H1 (cell line): Measurements from ENCODE around the gene LDLRAP1. TPM values are rescaled to one million over a fixed set of nuclear protein-coding genes. Genes with fewer than 3 reads are reported as not detected.

Experiments
- CTCF ChIA-PET: fragments of 300-600 bp; sonication (Branson Sonifier 250); formaldehyde crosslinking; loops from one replicate; lab custom pipeline; 2021; ENCODE audit not compliant: partially characterized antibody; lab: Charles Lee
- POLR2A ChIA-PET: fragments of 300-600 bp; sonication (Branson Sonifier 250); formaldehyde crosslinking; loops from one replicate; lab custom pipeline; 2021; ENCODE audit warnings: inconsistent platforms; ENCODE audit not compliant: partially characterized antibody; lab: Charles Lee
- DNase-seq, 2 experiments: peaks; one replicate each; pipeline versions ENCODE4 v3.0.0 to v3.0.0-alpha.2; 2010 to 2022; ENCODE audit warnings: low spot score in 2 of 2, low read depth in 1 of 2, mixed read lengths in 1 of 2
- FAIRE-seq: peaks from 2 replicates; lab custom pipeline; 2011; peaks lifted over from hg19 to GRCh38; lab: Jason Lieb, UNC
- H2AFZ ChIP-seq: 2 replicates; pipeline ENCODE4 v1.8.1; 2012; ENCODE audit warnings: low read length, inconsistent platforms
- H2AK5ac ChIP-seq: 2 replicates; pipeline ENCODE4 v1.6.1; 2013; ENCODE audit warnings: low read depth, low read length
- H2BK120ac ChIP-seq: replicated peaks from 2 replicates; pipeline ENCODE3; 2013; ENCODE audit warnings: low read depth, low read length, inconsistent platforms
- H2BK12ac ChIP-seq: 2 replicates; pipeline ENCODE4 v1.6.1; 2013; ENCODE audit warnings: low read depth, low read length
- H2BK15ac ChIP-seq: 2 replicates; pipeline ENCODE4 v1.6.1; 2013; ENCODE audit warnings: low read length
- H2BK20ac ChIP-seq: 2 replicates; pipeline ENCODE4 v1.6.1; 2013; ENCODE audit warnings: low read length
- H2BK5ac ChIP-seq: 2 replicates; pipeline ENCODE4 v1.6.1; 2013; ENCODE audit warnings: low read depth, low read length
- H3K14ac ChIP-seq: 2 replicates; pipeline ENCODE4 v1.6.1; 2013; ENCODE audit warnings: inconsistent platforms; ENCODE audit not compliant: insufficient read length
- H3K18ac ChIP-seq: 2 replicates; pipeline ENCODE4 v1.6.1; 2013; ENCODE audit warnings: low read length; ENCODE audit errors: extremely low read depth
- H3K23ac ChIP-seq: 2 replicates; pipeline ENCODE4 v1.6.1; 2013; ENCODE audit warnings: inconsistent platforms; ENCODE audit not compliant: insufficient read length
- H3K23me2 ChIP-seq: 2 replicates; pipeline ENCODE4 v1.6.1; 2013; ENCODE audit warnings: low read depth, low read length
- H3K27ac ChIP-seq: 2 replicates; pipeline ENCODE4 v1.6.1; 2011; ENCODE audit warnings: low read depth, low read length, inconsistent platforms
- H3K27me3 ChIP-seq, 4 experiments: replicated peaks in 1 of 4; 1 replicate in 1 of 4; 2 replicates in 3 of 4; pipeline versions ENCODE4 v1.6.1 to v1.8.1; 2011 to 2013; ENCODE audit warnings: low read length in 3 of 4, mild to moderate bottlenecking in 3 of 4, inconsistent platforms in 2 of 4, mixed read lengths in 2 of 4, moderate library complexity in 1 of 4; ENCODE audit not compliant: control insufficient read depth in 3 of 4, insufficient read depth in 3 of 4; ENCODE audit errors: extremely low read depth in 1 of 4
- H3K36me3 ChIP-seq, 4 experiments: 2 replicates each; pipeline versions ENCODE4 v1.6.1 to v1.8.1; 2011 to 2013; ENCODE audit warnings: mild to moderate bottlenecking in 4 of 4, low read length in 3 of 4, moderate library complexity in 2 of 4, control low read depth in 1 of 4, inconsistent platforms in 1 of 4; ENCODE audit not compliant: insufficient read depth in 4 of 4, control insufficient read depth in 2 of 4
- H3K4ac ChIP-seq: replicated peaks from 2 replicates; pipeline ENCODE3; 2013; ENCODE audit warnings: low read length, low read depth, mixed read lengths, inconsistent platforms; ENCODE audit not compliant: insufficient read length
- H3K4me1 ChIP-seq, 4 experiments: replicated peaks in 1 of 4; 1 replicate in 1 of 4; 2 replicates in 3 of 4; pipeline versions ENCODE4 v1.6.1 to v1.8.1; 2011 to 2013; ENCODE audit warnings: low read length in 3 of 4, inconsistent platforms in 2 of 4, mixed read lengths in 1 of 4; ENCODE audit not compliant: insufficient read depth in 4 of 4, control insufficient read depth in 3 of 4
- H3K4me2 ChIP-seq, 2 experiments: 2 replicates each; pipeline versions ENCODE4 v1.6.1 to v1.8.1; 2011 to 2013; ENCODE audit warnings: low read depth in 2 of 2, low read length in 2 of 2, control low read depth in 1 of 2, inconsistent platforms in 1 of 2, mild to moderate bottlenecking in 1 of 2; ENCODE audit not compliant: insufficient read depth in 1 of 2
- H3K4me3 ChIP-seq, 4 experiments: fragments of 200-600, 300-600 bp in 1 of 4; sonication (generic), shearing (Covaris generic), sonication (Bioruptor Twin) in 1 of 4; 2 replicates each; pipeline versions ENCODE4 v1.5.1 to v1.8.1; 2011 to 2016; ENCODE audit warnings: low read length in 4 of 4, low read depth in 3 of 4, control low read depth in 2 of 4, inconsistent platforms in 2 of 4, mild to moderate bottlenecking in 2 of 4, mixed read lengths in 1 of 4, moderate library complexity in 1 of 4; ENCODE audit not compliant: insufficient read depth in 2 of 4; ENCODE audit errors: extremely low read depth in 1 of 4
- H3K56ac ChIP-seq: replicated peaks from 2 replicates; pipeline ENCODE3; 2013; ENCODE audit warnings: low read depth, mild to moderate bottlenecking, mixed read lengths, low read length, inconsistent platforms; ENCODE audit not compliant: insufficient read length
- H3K79me1 ChIP-seq: 2 replicates; pipeline ENCODE4 v1.6.1; 2013; ENCODE audit warnings: low read depth, low read length, control low read depth
- H3K79me2 ChIP-seq, 2 experiments: 2 replicates each; pipeline versions ENCODE4 v1.6.1 to v1.8.1; 2012 to 2013; ENCODE audit warnings: low read length in 2 of 2, mild to moderate bottlenecking in 2 of 2, inconsistent platforms in 1 of 2; ENCODE audit not compliant: insufficient read depth in 2 of 2, control insufficient read depth in 1 of 2
- H3K9ac ChIP-seq, 4 experiments: replicated peaks in 1 of 4; 1 replicate in 1 of 4; 2 replicates in 3 of 4; pipeline versions ENCODE4 v1.6.1 to v1.8.1; 2011 to 2013; ENCODE audit warnings: low read depth in 3 of 4, low read length in 3 of 4, control low read depth in 2 of 4, mild to moderate bottlenecking in 2 of 4, moderate library complexity in 2 of 4, inconsistent platforms in 1 of 4; ENCODE audit errors: extremely low read depth in 1 of 4
- H3K9me3 ChIP-seq, 2 experiments: 2 replicates each; pipeline versions ENCODE4 v1.6.1 to v1.8.1; 2012 to 2013; ENCODE audit warnings: mild to moderate bottlenecking in 2 of 2, moderate library complexity in 2 of 2, control low read depth in 1 of 2, inconsistent platforms in 1 of 2, low read depth in 1 of 2, low read length in 1 of 2, mixed read lengths in 1 of 2; ENCODE audit not compliant: insufficient read depth in 2 of 2
- H4K20me1 ChIP-seq, 2 experiments: replicated peaks in 1 of 2; 2 replicates each; pipeline versions ENCODE3 to v1.8.1; 2011 to 2013; ENCODE audit warnings: inconsistent platforms in 2 of 2, low read length in 2 of 2, mild to moderate bottlenecking in 1 of 2; ENCODE audit not compliant: insufficient read depth in 2 of 2, control insufficient read depth in 1 of 2
- H4K5ac ChIP-seq: 2 replicates; pipeline ENCODE4 v1.6.1; 2013; ENCODE audit warnings: low read length, low read depth, mixed read lengths, inconsistent platforms; ENCODE audit not compliant: insufficient read length
- H4K8ac ChIP-seq: 2 replicates; pipeline ENCODE4 v1.8.0; 2013; ENCODE audit warnings: mild to moderate bottlenecking, moderate library complexity, low read length, inconsistent platforms; ENCODE audit not compliant: insufficient read depth; ENCODE audit errors: extremely low read depth
- H4K91ac ChIP-seq: replicated peaks from 2 replicates; pipeline ENCODE3; 2013; ENCODE audit warnings: low read length, mixed read lengths, inconsistent platforms; ENCODE audit not compliant: insufficient read length
- ATF3 ChIP-seq: IDR thresholded peaks from 2 replicates; pipeline ENCODE4 v1.6.1; 2011; ENCODE audit warnings: low read depth, mild to moderate bottlenecking, low read length; ENCODE audit not compliant: insufficient read depth
- BACH1 ChIP-seq: IDR thresholded peaks from 2 replicates; pipeline ENCODE4 v1.6.1; 2012; ENCODE audit warnings: low read length, improper control_type of control experiment
- BCL11A ChIP-seq, 2 experiments: IDR thresholded peaks; one replicate each; pipeline ENCODE4 v1.6.1; 2011; ENCODE audit warnings: low read depth in 2 of 2, low read length in 2 of 2, mild to moderate bottlenecking in 2 of 2
- CBX5 ChIP-seq: fragments of 300-800, 300-1000 bp; sonication (generic); IDR thresholded peaks from 2 replicates; pipeline ENCODE4 v1.7.1; 2016; ENCODE audit warnings: antibody characterized with exemption, low read length, low read depth
- CTBP2 ChIP-seq: IDR thresholded peaks from 2 replicates; pipeline ENCODE4 v1.7.0; 2011; ENCODE audit warnings: borderline replicate concordance, mild to moderate bottlenecking, moderate library complexity, mixed read lengths, low read length; ENCODE audit not compliant: insufficient read depth, insufficient read length
- JUND ChIP-seq: IDR thresholded peaks from 2 replicates; pipeline ENCODE4 v1.6.1; 2011; ENCODE audit warnings: mild to moderate bottlenecking, improper control_type of control experiment, low read length
- NRF1 ChIP-seq: IDR thresholded peaks from 2 replicates; pipeline ENCODE4 v1.6.1; 2011; ENCODE audit warnings: mild to moderate bottlenecking, low read depth, low read length, improper control_type of control experiment
- RAD21 ChIP-seq, 2 experiments: IDR thresholded peaks in 1 of 2; conservative IDR thresholded peaks in 1 of 2; 2 replicates each; pipeline ENCODE4 v1.6.1; 2011; ENCODE audit warnings: low read depth in 2 of 2, low read length in 2 of 2, improper control_type of control experiment in 1 of 2, inconsistent platforms in 1 of 2, mild to moderate bottlenecking in 1 of 2, moderate library complexity in 1 of 2
- TAF1 ChIP-seq: IDR thresholded peaks from 2 replicates; pipeline ENCODE4 v1.6.1; 2011; ENCODE audit warnings: mild to moderate bottlenecking, low read depth, low read length
- TAF7 ChIP-seq: optimal IDR thresholded peaks from 2 replicates; pipeline ENCODE3; 2011; ENCODE audit warnings: low read depth, mild to moderate bottlenecking, inconsistent platforms, low read length, moderate library complexity, borderline replicate concordance
- TBP ChIP-seq: IDR thresholded peaks from 2 replicates; pipeline ENCODE4 v1.6.1; 2011; ENCODE audit warnings: low read depth, low read length, improper control_type of control experiment
- TEAD4 ChIP-seq: IDR thresholded peaks from 2 replicates; pipeline ENCODE4 v1.6.1; 2012; ENCODE audit warnings: low read depth, low read length, inconsistent platforms, mixed read lengths
- WGBS, 2 experiments: shearing (Covaris generic) in 1 of 2; methylation state at CpG; one replicate each; pipeline versions ENCODE4 v1.1.6 to v1.1.7; 2013 to 2015; ENCODE audit warnings: low lambda C conversion rate in 2 of 2, mixed read lengths in 2 of 2, inconsistent platforms in 1 of 2, low coverage in 1 of 2, missing lambda C conversion rate in 1 of 2; ENCODE audit not compliant: insufficient replicate concordance in 2 of 2, insufficient coverage in 1 of 2, insufficient read length in 1 of 2; ENCODE audit errors: extremely low coverage in 1 of 2, missing lambda C conversion rate in 1 of 2; 5-methylcytosine and 5-hydroxymethylcytosine counted together
- polyA plus RNA-seq, 7 experiments: library from polyadenylated mRNA; depleted of rRNA in 3 of 7; stranded (reverse) in 5 of 7; unstranded in 2 of 7; fragments of >200 nt in 5 of 7; fragments of 200-250 nt in 2 of 7; gene quantifications; 1 replicate in 5 of 7; 2 replicates in 1 of 7; 4 replicates in 1 of 7; pipeline versions ENCODE4 v1.2.1 to v1.2.3, GENCODE V29; 2011 to 2013; ENCODE audit warnings: missing spikeins in 2 of 7, mixed read lengths in 2 of 7
- total RNA-seq: library from RNA; stranded (reverse); fragmentation: NEBNext Ultra II Directional; extraction: Animal tissue kit (Norgen Biotek cat#: 25700); gene quantifications from 2 replicates; pipeline ENCODE4 v1.2.1, GENCODE V29; 2021

LDLRAP1 gene
- total and polyA plus RNA-seq, 2 of the 8 experiments (the other 6 are each of a cell fraction or from before 2014, with no cell fraction given), result 12.8 to 13.2 TPM

GRCh38 chr1:25611843-25612242, 68.4 kb downstream of the LDLRAP1 start:
- H4K91ac ChIP-seq, result no peak overlapping the region
- POLR2A ChIA-PET, result no interaction called here
- CTCF ChIA-PET, result interaction anchor here (0.9 to 5.9 kb wide), 14 partner anchors 11 to 200 kb away, joined by 3 to 34 read pairs (median 4); partner anchors contain the start of gene SELENON
- no peak overlapping the region for H3K4ac ChIP-seq
- no peak overlapping the region for H3K23ac ChIP-seq
- H4K8ac ChIP-seq, result no peak overlapping the region
- no peak overlapping the region for H3K18ac ChIP-seq
- H2BK15ac ChIP-seq, result no peak overlapping the region
- no peak overlapping the region for H3K27ac ChIP-seq
- no peaks in the 10 kb centered on the region for H3K79me1 ChIP-seq
- no peak overlapping the region for H3K4me2 ChIP-seq
- H2AK5ac ChIP-seq, result no peak overlapping the region
- no peaks in the 10 kb centered on the region for H3K79me2 ChIP-seq
- H3K4me3 ChIP-seq, result no peak overlapping the region
- peaks cover 0 to 5% (median 2%) of the 10 kb centered on the region in 4 experiments; a peak in 2 of 7 replicates for H3K4me1 ChIP-seq
- peaks cover 4% of the 10 kb centered on the region; the same call in 1 of the 2 replicates for H3K23me2 ChIP-seq
- no peaks in the 10 kb centered on the region for H3K9me3 ChIP-seq
- H2BK120ac ChIP-seq, result no peak overlapping the region
- no peak overlapping the region for H3K56ac ChIP-seq
- H3K27me3 ChIP-seq, result peaks cover 0 to 11% (median 2%) of the 10 kb centered on the region in 4 experiments; a peak in 3 of 7 replicates
- H2BK5ac ChIP-seq, result no peak overlapping the region
- FAIRE-seq (no peak), DNase-seq (no peak)
- no peak overlapping the region for H3K14ac ChIP-seq
- no peak overlapping the region for H2AFZ ChIP-seq
- H2BK20ac ChIP-seq, result no peak overlapping the region
- H3K36me3 ChIP-seq, result no peaks in the 10 kb centered on the region
- H4K20me1 ChIP-seq, result no peaks in the 10 kb centered on the region
- no peak overlapping the region for H4K5ac ChIP-seq
- no peak overlapping the region for H2BK12ac ChIP-seq
- H3K9ac ChIP-seq, result no peak overlapping the region
- 80 to 100% methylated on average over 1 of the region's 1 CpG for WGBS, 2 experiments
- TF ChIP-seq TAF7 (no peak), BCL11A (IDR thresholded peaks at IDR 0.05; ENCODE audit: low read depth in 2 of 2, low read length in 2 of 2) (no peak), TAF1 (no peak), RAD21 (IDR thresholded peaks at IDR 0.05 in 1 of 2, conservative IDR thresholded peaks at IDR 0.05 in 1 of 2; ENCODE audit: low read depth in 2 of 2, low read length in 2 of 2) (no peak), ATF3 (no peak), JUND (no peak), CTBP2 (no peak), TEAD4 (no peak), BACH1 (no peak), TBP (no peak), CBX5 (no peak), NRF1 (no peak)
